SU-DHL-6 (cell line): Measurements from ENCODE around the gene SPDYE2.
"Not testable (repeated sequence)": the region's sequence is repeated elsewhere in the genome, so short reads cannot be mapped to it uniquely, and the experiment has no call there.

Experiments used
- EZH2phosphoT487 ChIP-seq: fragments of 200-600 bp; sonication (generic), shearing (Covaris generic); conservative IDR thresholded peaks from 2 replicates; pipeline ENCODE4 v1.6.1; 2018; ENCODE audit warnings: mild to moderate bottlenecking, antibody characterized with exemption, low read length, moderate library complexity, mixed read lengths
- TF ChIP-seq, protein P1 (sequence below): fragments of 200-600 bp; sonication (generic); IDR thresholded peaks from one replicate; pipeline ENCODE4 v1.5.1; 2017; ENCODE audit warnings: antibody characterized with exemption, mild to moderate bottlenecking, low read length, moderate library complexity; ENCODE audit not compliant: insufficient read depth, poor library complexity, severe bottlenecking

DNA sequence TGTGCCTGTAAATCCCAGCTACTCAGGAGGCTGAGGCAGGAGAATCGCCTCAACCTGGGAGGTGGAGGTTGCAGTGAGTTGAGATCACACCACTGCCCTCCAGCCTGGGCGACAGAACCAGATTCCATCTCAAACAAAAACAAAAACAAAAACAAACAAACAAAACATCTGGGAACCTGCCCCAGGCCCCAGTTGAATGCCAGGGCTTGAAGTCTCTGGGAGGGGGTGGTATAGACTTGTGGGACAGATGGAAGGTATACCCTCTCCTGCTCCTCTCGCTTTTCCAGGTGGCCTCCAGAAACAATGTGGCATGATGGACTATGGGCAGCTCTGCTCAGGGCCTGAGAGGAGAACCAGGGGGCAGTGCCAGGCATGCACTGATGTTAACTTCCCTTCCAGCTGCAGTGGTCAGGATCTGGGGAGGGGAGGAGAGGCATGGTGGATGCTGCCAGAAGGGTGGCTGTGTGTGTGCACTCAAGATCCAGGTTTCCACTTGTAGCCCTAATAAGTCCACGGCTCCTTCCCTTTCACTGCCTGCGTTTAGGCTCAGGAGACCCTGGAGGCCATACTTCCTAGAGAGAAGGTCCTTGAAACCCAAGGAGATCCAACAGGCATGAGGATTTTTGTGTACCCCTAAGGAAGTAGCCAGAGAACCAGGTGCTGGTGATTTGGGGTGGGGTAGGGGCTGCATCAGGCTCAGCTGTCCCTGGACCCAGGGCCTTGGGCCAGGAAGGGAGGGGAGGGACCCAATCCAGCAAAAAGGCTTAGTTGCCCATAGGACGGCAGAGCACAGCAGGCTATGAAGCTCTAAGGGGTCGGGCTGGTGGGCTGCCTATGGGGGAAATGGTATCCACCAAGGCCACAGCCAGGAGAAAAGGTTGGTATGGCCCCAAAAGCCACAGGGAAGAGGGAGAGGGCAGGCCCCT, 26.6 kb downstream of the SPDYE2 start:
- TF ChIP-seq, protein P1, sequence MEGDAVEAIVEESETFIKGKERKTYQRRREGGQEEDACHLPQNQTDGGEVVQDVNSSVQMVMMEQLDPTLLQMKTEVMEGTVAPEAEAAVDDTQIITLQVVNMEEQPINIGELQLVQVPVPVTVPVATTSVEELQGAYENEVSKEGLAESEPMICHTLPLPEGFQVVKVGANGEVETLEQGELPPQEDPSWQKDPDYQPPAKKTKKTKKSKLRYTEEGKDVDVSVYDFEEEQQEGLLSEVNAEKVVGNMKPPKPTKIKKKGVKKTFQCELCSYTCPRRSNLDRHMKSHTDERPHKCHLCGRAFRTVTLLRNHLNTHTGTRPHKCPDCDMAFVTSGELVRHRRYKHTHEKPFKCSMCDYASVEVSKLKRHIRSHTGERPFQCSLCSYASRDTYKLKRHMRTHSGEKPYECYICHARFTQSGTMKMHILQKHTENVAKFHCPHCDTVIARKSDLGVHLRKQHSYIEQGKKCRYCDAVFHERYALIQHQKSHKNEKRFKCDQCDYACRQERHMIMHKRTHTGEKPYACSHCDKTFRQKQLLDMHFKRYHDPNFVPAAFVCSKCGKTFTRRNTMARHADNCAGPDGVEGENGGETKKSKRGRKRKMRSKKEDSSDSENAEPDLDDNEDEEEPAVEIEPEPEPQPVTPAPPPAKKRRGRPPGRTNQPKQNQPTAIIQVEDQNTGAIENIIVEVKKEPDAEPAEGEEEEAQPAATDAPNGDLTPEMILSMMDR: not testable (repeated sequence)
- not testable (repeated sequence) for TF ChIP-seq EZH2phosphoT487
